Right lobe of liver (tissue), 4 donors: Measurements from ENCODE around the gene BMX.

ENCODE experiments used
- POLR2A ChIP-seq: fragments of 450-650 bp; IDR thresholded peaks from one replicate; pipeline ENCODE4 v1.6.1; 2017; ENCODE audit warnings: antibody characterized with exemption, mild to moderate bottlenecking
- TF ChIP-seq, protein P1 (sequence below), 4 donors: fragments of 200-600 bp in 3 of 4; fragments of 450-650 bp in 1 of 4; IDR thresholded peaks; one replicate each; pipeline versions ENCODE4 v1.5.1 to v1.8.0; 2016 to 2022; ENCODE audit warnings: antibody characterized with exemption in 4 of 4, mild to moderate bottlenecking in 2 of 4
- donor health status: DM: no; HTN: no; CAD: no.
- donor health status: DM: no; HTN: no; CAD: no.
- donor health status: DM: no; HTN: yes; CAD: no.

DNA sequence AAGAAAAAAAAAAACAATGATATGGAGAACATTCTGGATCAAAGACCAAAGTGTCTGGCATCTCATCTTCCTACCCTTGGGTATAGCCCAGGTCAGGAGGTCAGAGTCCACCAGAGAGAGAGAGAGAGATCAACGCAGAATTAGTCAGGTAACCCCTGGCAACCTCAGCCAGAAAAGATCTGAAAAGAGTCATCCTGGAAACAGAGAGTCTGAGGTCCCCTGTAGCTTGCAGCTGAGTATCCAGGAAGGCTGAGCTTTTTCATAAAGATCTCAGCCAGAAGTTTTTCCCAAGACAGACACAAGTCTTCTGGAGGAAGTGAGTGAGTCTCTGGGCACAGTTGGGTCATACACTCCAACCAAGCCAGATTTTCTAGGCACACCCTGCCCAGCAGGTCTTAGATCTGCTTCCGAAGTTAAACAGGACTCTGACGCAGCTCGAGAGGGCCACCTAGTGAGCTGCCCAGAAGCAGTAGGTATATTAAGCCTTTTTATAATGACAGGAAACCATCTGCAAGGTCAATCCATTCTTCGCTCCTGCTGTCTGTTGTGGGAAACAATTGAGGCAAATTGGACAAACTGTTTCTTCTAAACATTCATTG is 64.5 kb downstream of the BMX start:
- TF ChIP-seq, protein P1, sequence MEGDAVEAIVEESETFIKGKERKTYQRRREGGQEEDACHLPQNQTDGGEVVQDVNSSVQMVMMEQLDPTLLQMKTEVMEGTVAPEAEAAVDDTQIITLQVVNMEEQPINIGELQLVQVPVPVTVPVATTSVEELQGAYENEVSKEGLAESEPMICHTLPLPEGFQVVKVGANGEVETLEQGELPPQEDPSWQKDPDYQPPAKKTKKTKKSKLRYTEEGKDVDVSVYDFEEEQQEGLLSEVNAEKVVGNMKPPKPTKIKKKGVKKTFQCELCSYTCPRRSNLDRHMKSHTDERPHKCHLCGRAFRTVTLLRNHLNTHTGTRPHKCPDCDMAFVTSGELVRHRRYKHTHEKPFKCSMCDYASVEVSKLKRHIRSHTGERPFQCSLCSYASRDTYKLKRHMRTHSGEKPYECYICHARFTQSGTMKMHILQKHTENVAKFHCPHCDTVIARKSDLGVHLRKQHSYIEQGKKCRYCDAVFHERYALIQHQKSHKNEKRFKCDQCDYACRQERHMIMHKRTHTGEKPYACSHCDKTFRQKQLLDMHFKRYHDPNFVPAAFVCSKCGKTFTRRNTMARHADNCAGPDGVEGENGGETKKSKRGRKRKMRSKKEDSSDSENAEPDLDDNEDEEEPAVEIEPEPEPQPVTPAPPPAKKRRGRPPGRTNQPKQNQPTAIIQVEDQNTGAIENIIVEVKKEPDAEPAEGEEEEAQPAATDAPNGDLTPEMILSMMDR (IDR thresholded peaks at IDR 0.05) = peak; percentile 53 to 68 (median 56)
- TF ChIP-seq POLR2A = no peak
